ENCODE data around the gene ARMC9. TPM values are rescaled to one million over a fixed set of nuclear protein-coding genes. Genes with fewer than 3 reads are reported as not detected.

The ARMC9 gene
- total RNA-seq, 2 experiments from 2014 or later = 5.7 to 7.4 TPM

- CTCF ChIA-PET = interaction anchor here (1.2 to 1.3 kb wide), 2 partner anchors 8 to 14 kb away, joined by 3 read pairs; no protein-coding TSS in a partner anchor
- POLR2A ChIA-PET = no interaction called here
Observed at GRCh38 chr2:231418820-231419640, 220.6 kb downstream of the ARMC9 start.

- ChIA-PET CTCF (no interaction called here), POLR2A (interaction anchor here (0.6 to 0.9 kb wide), 2 partner anchors 24 to 191 kb away, joined by 3 read pairs; no protein-coding TSS in a partner anchor)
Observed at GRCh38 chr2:231421051-231421580, 222.7 kb downstream of the ARMC9 start.

- ChIA-PET CTCF (no interaction called here), POLR2A (no interaction called here)
Observed at GRCh38 chr2:231422056-231422455, 223.6 kb downstream of the ARMC9 start.

- ChIA-PET CTCF (interaction anchor here (0.8 kb wide), 1 partner anchor 11 kb away, joined by 3 read pairs; no protein-coding TSS in a partner anchor), POLR2A (no interaction called here)
Observed at GRCh38 chr2:231423176-231423575, 224.7 kb downstream of the ARMC9 start.

Other genes starting within 250 kb of the ARMC9 start
- gene SPATA3, start 202.5 kb upstream of the ARMC9 start, total RNA-seq = under 1 TPM; 0.21 to 0.44 TPM
- under 1 TPM; 0.34 to 0.50 TPM for gene C2orf72, start 161.1 kb upstream of the ARMC9 start, total RNA-seq
- gene PSMD1, start 141.8 kb upstream of the ARMC9 start, total RNA-seq = 100 to 1,000 TPM; 159 to 164 TPM
- gene HTR2B, start 73.6 kb upstream of the ARMC9 start, total RNA-seq = not detected
- gene B3GNT7, start 197.1 kb downstream of the ARMC9 start, total RNA-seq = under 1 TPM; 0.25 to 0.27 TPM